Activated CD8-positive, alpha-beta T cell treated with anti-CD3 and anti-CD28 coated beads, Interleukin-2, amount 10 ng/mL, durations not matched to agents 7 days and 5 days (primary cell): ENCODE measurements around the gene STK4. TPM values are rescaled to one million over a fixed set of nuclear protein-coding genes. Genes with fewer than 3 reads are reported as not detected.

Experiments
- ATAC-seq: fragments of 150-1000 bp; cut with Tn5 transposase; one replicate; pipeline ENCODE4 v1.10.0; 2021; ENCODE audit warnings: moderate library complexity
- CTCF ChIA-PET: fragments of 350-600 bp; sonication (Branson Sonifier 250); formaldehyde crosslinking; loops from one replicate; lab custom pipeline; 2021; ENCODE audit warnings: antibody characterized with exemption; lab: Charles Lee
- POLR2A ChIA-PET: fragments of 350-600 bp; sonication (Branson Sonifier 250); formaldehyde crosslinking; loops from one replicate; lab custom pipeline; 2021; ENCODE audit warnings: antibody characterized with exemption; lab: Charles Lee
- DNase-seq: peaks from one replicate; pipeline ENCODE4 v3.0.0-alpha.2; 2020
- H3K27ac Mint-ChIP-seq: one replicate; pipeline ENCODE4 v1.8.0; 2021; ENCODE audit warnings: mild to moderate bottlenecking, mixed read lengths
- H3K27me3 Mint-ChIP-seq: one replicate; pipeline ENCODE4 v1.8.0; 2021; ENCODE audit warnings: low read depth, mixed read lengths
- H3K36me3 Mint-ChIP-seq: one replicate; pipeline ENCODE4 v1.8.0; 2021; ENCODE audit warnings: low read depth, mixed read lengths
- H3K4me1 Mint-ChIP-seq: one replicate; pipeline ENCODE4 v1.8.0; 2021; ENCODE audit warnings: low read depth, mixed read lengths
- H3K4me3 Mint-ChIP-seq: one replicate; pipeline ENCODE4 v1.8.0; 2021; ENCODE audit warnings: mild to moderate bottlenecking, mixed read lengths
- H3K9me3 Mint-ChIP-seq: one replicate; pipeline ENCODE4 v1.8.0; 2022; ENCODE audit warnings: mixed read lengths; ENCODE audit not compliant: insufficient read depth
- total RNA-seq, 2 experiments: library from RNA; stranded (reverse); gene quantifications; one replicate each; pipeline ENCODE4 v1.2.3, GENCODE V29; 2021

STK4 gene
- total RNA-seq, 2 experiments from 2014 or later = 159 to 164 TPM

- ChIA-PET POLR2A (no interaction called here), CTCF (interaction anchor here (2.8 kb wide), 2 partner anchors 8 to 45 kb away, joined by 14 to 19 read pairs; no protein-coding TSS in a partner anchor)
- peaks cover 49% of the 10 kb centered on the region for H3K36me3 Mint-ChIP-seq
- DNase-seq (no peak), ATAC-seq (no peak)
- H3K27ac Mint-ChIP-seq = peak overlapping the region; percentile 33
- H3K9me3 Mint-ChIP-seq = no peaks in the 10 kb centered on the region
- peaks cover 4% of the 10 kb centered on the region for H3K4me1 Mint-ChIP-seq
- H3K4me3 Mint-ChIP-seq = no peak overlapping the region
- no peaks in the 10 kb centered on the region for H3K27me3 Mint-ChIP-seq
Measured at GRCh38 chr20:45088247-45088646, 121.9 kb downstream of the STK4 start.

- H3K27me3 Mint-ChIP-seq = no peaks in the 10 kb centered on the region
- ATAC-seq = no peak
- CTCF ChIA-PET = interaction anchor here (15.3 kb wide), 1 partner anchor 44 kb away, joined by 489 read pairs; no protein-coding TSS in a partner anchor
Measured at GRCh38 chr20:45090481-45090880, 124.2 kb downstream of the STK4 start.

GRCh38 chr20:45091366-45091765 lies 125.1 kb downstream of the STK4 start:
- Mint-ChIP-seq H3K4me3 (no peak overlapping the region), H3K4me1 (no peaks in the 10 kb centered on the region), H3K36me3 (peaks cover 27% of the 10 kb centered on the region), H3K27me3 (peaks cover 1% of the 10 kb centered on the region), H3K27ac (peak overlapping the region; percentile 29), H3K9me3 (no peaks in the 10 kb centered on the region)
- no peak for ATAC-seq
- DNase-seq = no peak
- CTCF ChIA-PET = interaction anchor here (15.3 kb wide), 1 partner anchor 45 kb away, joined by 489 read pairs; no protein-coding TSS in a partner anchor
- POLR2A ChIA-PET = no interaction called here

More at GRCh38 chr20:45090481-45090880, 124.2 kb downstream of the STK4 start:
- Mint-ChIP-seq H3K4me3 (no peak overlapping the region), H3K4me1 (peaks cover 1% of the 10 kb centered on the region), H3K36me3 (peaks cover 36% of the 10 kb centered on the region), H3K9me3 (no peaks in the 10 kb centered on the region), H3K27ac (no peak overlapping the region)
- no peak for DNase-seq
- POLR2A ChIA-PET = no interaction called here

- H3K9me3 Mint-ChIP-seq = no peaks in the 10 kb centered on the region
- CTCF ChIA-PET = interaction anchor here (0.6 to 15.3 kb wide), 4 partner anchors 16 to 204 kb away, joined by 3 to 489 read pairs (median 74); partner anchors contain the start of gene WFDC5
- POLR2A ChIA-PET = interaction anchor here (0.6 to 1.0 kb wide), 2 partner anchors 49 to 55 kb away, joined by 3 to 4 read pairs; no protein-coding TSS in a partner anchor
- H3K27me3 Mint-ChIP-seq = peaks cover 12% of the 10 kb centered on the region
- DNase-seq (no peak), ATAC-seq (no peak)
- H3K4me1 Mint-ChIP-seq = peaks cover 6% of the 10 kb centered on the region
- H3K36me3 Mint-ChIP-seq = peaks cover 22% of the 10 kb centered on the region
- H3K4me3 Mint-ChIP-seq = no peak overlapping the region
- H3K27ac Mint-ChIP-seq = no peak overlapping the region
Measured at GRCh38 chr20:45092898-45093297, 126.6 kb downstream of the STK4 start.

DNA sequence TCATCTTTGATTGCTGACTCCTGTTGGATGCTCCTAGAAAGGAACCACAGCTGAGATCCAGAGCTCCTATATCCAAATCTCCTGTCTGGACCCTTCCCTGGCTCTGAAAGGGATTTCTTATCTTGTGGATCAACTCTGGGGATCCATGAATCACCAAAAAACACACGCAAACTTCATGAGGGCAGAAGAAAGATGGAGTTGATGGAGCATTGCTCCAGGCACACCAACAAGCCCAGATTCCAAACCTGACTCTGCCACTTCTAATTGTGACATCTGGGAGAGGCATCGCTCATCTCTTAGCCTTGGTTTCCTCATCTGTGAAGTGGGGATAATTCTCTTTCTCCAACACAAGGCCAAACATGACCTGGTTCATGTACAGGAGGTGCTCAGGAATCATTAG lies 127.9 kb downstream of the STK4 start:
- CTCF ChIA-PET = interaction anchor here (1.0 to 15.3 kb wide), 5 partner anchors 15 to 82 kb away, joined by 3 to 489 read pairs (median 64); partner anchors contain the start of gene WFDC5
- Mint-ChIP-seq H3K9me3 (no peaks in the 10 kb centered on the region), H3K4me1 (peaks cover 13% of the 10 kb centered on the region), H3K27me3 (peaks cover 20% of the 10 kb centered on the region), H3K36me3 (peaks cover 17% of the 10 kb centered on the region), H3K27ac (no peak overlapping the region), H3K4me3 (no peak overlapping the region)
- POLR2A ChIA-PET = interaction anchor here (1.0 kb wide), 1 partner anchor 50 kb away, joined by 4 read pairs; no protein-coding TSS in a partner anchor
- DNase-seq (no peak), ATAC-seq (no peak)

- H3K27ac Mint-ChIP-seq = no peak overlapping the region
Measured at GRCh38 chr20:45094864-45095574, 128.7 kb downstream of the STK4 start.

GRCh38 chr20:45095805-45096238 lies 129.5 kb downstream of the STK4 start:
- ATAC-seq = peak; percentile 52
- H3K27ac Mint-ChIP-seq = no peak overlapping the region
- POLR2A ChIA-PET = interaction anchor here (0.6 to 1.7 kb wide), 5 partner anchors 16 to 128 kb away, joined by 3 to 5 read pairs (median 3); no protein-coding TSS in a partner anchor

More at GRCh38 chr20:45094864-45095574, 128.7 kb downstream of the STK4 start:
- H3K9me3 Mint-ChIP-seq = no peaks in the 10 kb centered on the region
- DNase-seq = no peak
- H3K4me1 Mint-ChIP-seq = peaks cover 13% of the 10 kb centered on the region
- H3K4me3 Mint-ChIP-seq = no peak overlapping the region
- ChIA-PET CTCF (interaction anchor here (0.6 to 15.3 kb wide), 37 partner anchors 8 to 767 kb away, joined by 3 to 489 read pairs (median 6); partner anchors contain the start of genes PABPC1L, TOMM34 and WFDC5), POLR2A (interaction anchor here (1.0 kb wide), 2 partner anchors 51 to 105 kb away, joined by 3 to 5 read pairs; no protein-coding TSS in a partner anchor)
- H3K27me3 Mint-ChIP-seq = peaks cover 28% of the 10 kb centered on the region
- ATAC-seq = no peak
- peaks cover 11% of the 10 kb centered on the region for H3K36me3 Mint-ChIP-seq

DNA sequence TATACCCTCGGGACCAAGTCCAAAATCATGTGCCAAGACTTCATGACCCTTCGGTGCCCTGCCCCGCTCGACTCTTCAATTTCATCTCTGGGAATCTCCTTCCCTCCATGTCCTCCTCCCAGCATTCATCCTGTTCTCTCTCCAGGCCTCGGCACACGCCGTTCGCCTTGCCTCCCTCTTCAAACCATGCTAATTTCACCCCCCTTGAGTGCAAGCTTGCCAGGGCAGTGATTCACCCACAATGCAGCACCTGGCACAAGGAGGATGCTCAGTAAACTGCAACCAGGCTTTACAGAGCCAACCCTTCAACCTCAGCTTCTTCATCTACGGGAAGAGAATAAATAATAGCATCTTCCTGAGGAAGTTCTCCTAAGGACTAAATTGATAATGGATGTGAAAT lies 130.5 kb downstream of the STK4 start:
- Mint-ChIP-seq H3K4me1 (peaks cover 17% of the 10 kb centered on the region), H3K36me3 (peaks cover 2% of the 10 kb centered on the region), H3K27ac (no peak overlapping the region), H3K27me3 (peaks cover 41% of the 10 kb centered on the region), H3K9me3 (no peaks in the 10 kb centered on the region), H3K4me3 (no peak overlapping the region)
- ChIA-PET CTCF (interaction anchor here (0.5 to 15.3 kb wide), 30 partner anchors 10 to 674 kb away, joined by 3 to 489 read pairs (median 7); partner anchors contain the start of genes PABPC1L, TOMM34 and WFDC5), POLR2A (interaction anchor here (1.7 kb wide), 1 partner anchor 15 kb away, joined by 4 read pairs; no protein-coding TSS in a partner anchor)
- no peak for DNase-seq
- no peak for ATAC-seq

More at GRCh38 chr20:45095805-45096238, 129.5 kb downstream of the STK4 start:
- Mint-ChIP-seq H3K4me1 (peaks cover 13% of the 10 kb centered on the region), H3K27me3 (peaks cover 34% of the 10 kb centered on the region), H3K36me3 (peaks cover 6% of the 10 kb centered on the region), H3K4me3 (no peak overlapping the region), H3K9me3 (no peaks in the 10 kb centered on the region)
- peak; percentile 75 for DNase-seq
- CTCF ChIA-PET = interaction anchor here (0.6 to 15.3 kb wide), 46 partner anchors 9 to 768 kb away, joined by 3 to 489 read pairs (median 5); partner anchors contain the start of genes PABPC1L, TOMM34 and WFDC5

DNA sequence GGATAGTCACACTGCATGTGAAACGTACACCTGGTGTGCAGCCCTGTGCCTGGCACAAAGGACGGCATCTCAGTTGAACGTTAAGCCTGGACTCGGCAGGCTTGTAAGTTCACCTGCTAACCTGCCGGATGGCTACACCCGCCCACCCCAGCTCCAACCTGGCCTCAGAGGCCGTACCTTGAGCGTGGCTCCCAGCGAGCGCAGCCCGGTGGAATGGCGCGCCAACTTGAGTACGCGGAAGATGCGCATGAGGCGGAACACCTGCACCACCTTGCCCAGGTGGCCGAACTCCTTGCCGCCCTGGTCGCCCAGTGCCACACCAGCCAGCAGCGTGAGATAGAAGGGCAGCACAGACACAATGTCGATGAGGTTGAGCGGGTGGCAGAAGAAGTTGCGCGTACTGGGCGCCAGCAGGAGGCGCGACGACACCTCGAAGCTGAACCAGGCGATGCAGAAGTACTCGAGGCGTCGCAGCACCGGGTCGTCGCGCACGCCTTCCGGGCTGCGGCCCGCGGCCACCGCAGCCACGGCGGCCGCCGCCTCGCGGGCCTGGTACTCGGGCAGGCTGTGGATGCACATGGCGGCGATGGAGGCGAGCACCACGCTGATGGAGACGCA lies 131.3 kb downstream of the STK4 start:
- POLR2A ChIA-PET = interaction anchor here (0.6 to 1.7 kb wide), 2 partner anchors 14 to 208 kb away, joined by 3 to 4 read pairs; no protein-coding TSS in a partner anchor
- H3K27ac Mint-ChIP-seq = no peak overlapping the region
- peak; percentile 67 for DNase-seq
- CTCF ChIA-PET = interaction anchor here (0.8 to 15.3 kb wide), 21 partner anchors 11 to 673 kb away, joined by 3 to 489 read pairs (median 5); partner anchors contain the start of genes PABPC1L and WFDC5
- peaks cover 44% of the 10 kb centered on the region for H3K27me3 Mint-ChIP-seq
- ATAC-seq = peak; percentile 57
- H3K36me3 Mint-ChIP-seq = peaks cover 2% of the 10 kb centered on the region
- H3K9me3 Mint-ChIP-seq = no peaks in the 10 kb centered on the region
- H3K4me1 Mint-ChIP-seq = peaks cover 17% of the 10 kb centered on the region
- H3K4me3 Mint-ChIP-seq = peak overlapping the region; percentile 53

DNA sequence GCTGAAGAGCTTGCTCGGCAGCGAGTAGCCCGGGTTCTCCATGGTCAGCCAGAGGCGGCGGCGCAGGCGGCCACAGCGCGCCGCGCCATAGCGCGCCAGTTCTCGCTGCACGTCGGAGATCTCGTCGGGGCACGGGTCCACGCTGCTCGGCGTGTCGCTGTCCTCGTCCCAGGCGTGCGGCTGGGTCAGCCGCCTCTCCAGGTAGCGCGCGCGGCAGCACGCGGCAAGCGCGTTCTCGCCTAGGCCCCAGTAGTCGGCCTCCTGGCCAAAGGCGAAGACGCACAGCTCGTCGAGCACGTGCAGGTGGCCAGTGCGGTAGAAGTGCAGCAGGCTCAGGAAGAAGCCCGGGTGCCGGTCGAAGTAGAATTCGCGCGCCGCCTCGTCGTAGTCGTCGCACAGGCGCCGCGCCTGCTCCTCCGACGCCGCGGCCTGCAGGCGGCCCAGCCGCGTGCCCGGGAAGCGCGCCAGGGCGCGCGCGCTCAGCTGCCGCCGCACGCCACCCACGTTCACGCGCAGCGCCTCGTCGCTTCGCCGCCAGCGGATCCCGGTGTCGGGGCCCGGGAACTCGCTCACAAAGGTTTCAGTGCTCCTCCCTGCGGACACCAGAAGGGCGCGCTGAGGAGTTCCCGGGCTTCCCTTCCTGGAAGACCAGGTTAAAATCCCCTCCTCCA lies 131.9 kb downstream of the STK4 start:
- ChIA-PET CTCF (interaction anchor here (0.8 to 15.3 kb wide), 14 partner anchors 11 to 339 kb away, joined by 3 to 489 read pairs (median 7); partner anchors contain the start of gene WFDC5), POLR2A (interaction anchor here (0.6 kb wide), 2 partner anchors 53 to 209 kb away, joined by 3 to 5 read pairs; no protein-coding TSS in a partner anchor)
- Mint-ChIP-seq H3K4me1 (peaks cover 17% of the 10 kb centered on the region), H3K27me3 (peaks cover 46% of the 10 kb centered on the region), H3K9me3 (no peaks in the 10 kb centered on the region), H3K36me3 (peaks cover 2% of the 10 kb centered on the region), H3K4me3 (peak overlapping the region; percentile 9), H3K27ac (no peak overlapping the region)
- ATAC-seq = peak; percentile 17
- no peak for DNase-seq
